ENCODE data around the gene LTBP1. TPM values are rescaled to one million over a fixed set of nuclear protein-coding genes. Genes with fewer than 3 reads are reported as not detected.

The LTBP1 gene
- total and polyA plus RNA-seq, 2 experiments from 2014 or later = 15.7 to 49.8 TPM

GRCh38 chr2:33291278-33292013 is 344.7 kb downstream of the LTBP1 start:
- no peaks in the 10 kb centered on the region; the same call in 1 of the 2 replicates for H4K20me1 ChIP-seq (replicated peaks; ENCODE audit: insufficient read depth)
- DNase-seq (ENCODE audit: low spot score) = no peak
- no peak overlapping the region for H3K4me2 ChIP-seq
- Mint-ChIP-seq H3K27me3 (ENCODE audit: insufficient read depth, low read depth, poor library complexity) (no peaks in the 10 kb centered on the region), H3K4me3 (no peak overlapping the region), H3K4me1 (peaks cover 9% of the 10 kb centered on the region), H3K36me3 (ENCODE audit: low read depth) (no peaks in the 10 kb centered on the region; the same call in 2 of the 3 replicates), H3K27ac (no peak overlapping the region), H3K9me3 (no peaks in the 10 kb centered on the region)
- H3K9me2 ChIP-seq (ENCODE audit: insufficient read depth) = no peaks in the 10 kb centered on the region
- no peak overlapping the region for H3K4me3 ChIP-seq
- peaks cover 10% of the 10 kb centered on the region; the same call in 1 of the 2 replicates for H3K4me1 ChIP-seq (ENCODE audit: insufficient read depth)
- no peaks in the 10 kb centered on the region for H3K27me3 ChIP-seq (ENCODE audit: insufficient read depth)
- H3K79me2 ChIP-seq (replicated peaks; ENCODE audit: insufficient read depth) = no peaks in the 10 kb centered on the region
- H2AFZ ChIP-seq = no peak overlapping the region
- no peaks in the 10 kb centered on the region for H3K36me3 ChIP-seq (ENCODE audit: insufficient read depth)
- ATAC-seq = no peak
- H3K27ac ChIP-seq (ENCODE audit: low read depth) = no peak overlapping the region
- H3F3A ChIP-seq (replicated peaks; ENCODE audit: low read depth) = no peaks in the 10 kb centered on the region
- TF ChIP-seq CREB1 (CRISPR knock-in tag; IDR thresholded peaks at IDR 0.05; ENCODE audit: low read depth) = no peak
- TF ChIP-seq CTCF (conservative IDR thresholded peaks at IDR 0.05; ENCODE audit: low read depth in 2 of 2) = no peak

GRCh38 chr2:33292063-33292462 is 345.3 kb downstream of the LTBP1 start:
- Histone ChIP-seq H3K4me2 (no peak overlapping the region), H3K79me2 (replicated peaks; ENCODE audit: insufficient read depth) (no peaks in the 10 kb centered on the region), H3K27ac (ENCODE audit: low read depth) (no peak overlapping the region), H3K36me3 (ENCODE audit: insufficient read depth) (no peaks in the 10 kb centered on the region), H3K9me2 (ENCODE audit: insufficient read depth) (no peaks in the 10 kb centered on the region), H3K27me3 (ENCODE audit: insufficient read depth) (no peaks in the 10 kb centered on the region), H2AFZ (no peak overlapping the region), H3K4me3 (no peak overlapping the region), H3K4me1 (ENCODE audit: insufficient read depth) (peaks cover 10% of the 10 kb centered on the region; the same call in 1 of the 2 replicates), H4K20me1 (replicated peaks; ENCODE audit: insufficient read depth) (no peaks in the 10 kb centered on the region; the same call in 1 of the 2 replicates), H3F3A (replicated peaks; ENCODE audit: low read depth) (no peaks in the 10 kb centered on the region)
- Mint-ChIP-seq H3K36me3 (ENCODE audit: low read depth) (no peaks in the 10 kb centered on the region; the same call in 2 of the 3 replicates), H3K9me3 (no peaks in the 10 kb centered on the region), H3K4me3 (no peak overlapping the region), H3K27ac (no peak overlapping the region), H3K4me1 (peaks cover 9% of the 10 kb centered on the region), H3K27me3 (ENCODE audit: insufficient read depth, low read depth, poor library complexity) (no peaks in the 10 kb centered on the region)
- no peak for TF ChIP-seq POLR2AphosphoS5 (IDR thresholded peaks at IDR 0.05; ENCODE audit: low read depth)
- TF ChIP-seq ZNF114 (CRISPR knock-in tag; IDR thresholded peaks at IDR 0.05) = no peak
- no peak for TF ChIP-seq STAT1 (IDR thresholded peaks at IDR 0.05; ENCODE audit: unreplicated experiment)
- no peak for TF ChIP-seq NANOG (IDR thresholded peaks at IDR 0.05; ENCODE audit: borderline replicate concordance)
- no peak for TF ChIP-seq ETS1 (IDR thresholded peaks at IDR 0.05)
- no peak for TF ChIP-seq JUNB (IDR thresholded peaks at IDR 0.05; ENCODE audit: unreplicated experiment)
- no peak for TF ChIP-seq CREB1 (CRISPR knock-in tag; IDR thresholded peaks at IDR 0.05; ENCODE audit: low read depth)
- TF ChIP-seq ZNF331 (CRISPR knock-in tag; IDR thresholded peaks at IDR 0.05; ENCODE audit: low read depth) = no peak
- TF ChIP-seq CTCF (conservative IDR thresholded peaks at IDR 0.05; ENCODE audit: low read depth in 2 of 2) = no peak
- TF ChIP-seq EZH2 (IDR thresholded peaks at IDR 0.05; ENCODE audit: low read depth, unreplicated experiment) = no peak
- ATAC-seq = no peak
- no peak for DNase-seq (ENCODE audit: low spot score)

Data from GM23338 (cell line).